GM18868 (cell line): ENCODE results near the gene PRKCA.
A peak's percentile ranks its signal among the peaks of the same experiment; 100 is the strongest.

Experiments used
- ATAC-seq: cut with Tn5 transposase; IDR thresholded peaks from one replicate; pipeline ENCODE4 v1.9.1; 2021; ENCODE audit warnings: mild to moderate bottlenecking, moderate library complexity; ENCODE audit not compliant: unreplicated experiment

The PRKCA gene

DNA sequence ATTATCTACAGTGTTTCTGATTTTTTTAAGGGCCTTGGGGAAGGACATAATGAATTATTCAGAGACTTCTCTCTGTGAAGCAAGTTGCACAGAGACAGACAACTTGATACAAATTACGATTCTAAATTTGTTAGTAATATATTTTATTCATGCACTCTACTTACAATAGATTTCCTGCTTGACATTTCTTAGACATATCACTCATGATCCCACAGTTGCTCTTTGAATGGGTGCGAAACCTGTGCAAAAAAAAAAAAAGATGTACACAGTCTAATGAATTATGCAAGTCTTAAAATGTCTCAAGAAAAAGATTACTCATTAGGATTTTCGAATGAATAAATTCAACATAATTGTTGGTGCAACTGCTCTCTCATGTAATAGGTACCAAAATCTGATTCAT, 254.8 kb downstream of the PRKCA start:
- ATAC-seq: no peak

DNA sequence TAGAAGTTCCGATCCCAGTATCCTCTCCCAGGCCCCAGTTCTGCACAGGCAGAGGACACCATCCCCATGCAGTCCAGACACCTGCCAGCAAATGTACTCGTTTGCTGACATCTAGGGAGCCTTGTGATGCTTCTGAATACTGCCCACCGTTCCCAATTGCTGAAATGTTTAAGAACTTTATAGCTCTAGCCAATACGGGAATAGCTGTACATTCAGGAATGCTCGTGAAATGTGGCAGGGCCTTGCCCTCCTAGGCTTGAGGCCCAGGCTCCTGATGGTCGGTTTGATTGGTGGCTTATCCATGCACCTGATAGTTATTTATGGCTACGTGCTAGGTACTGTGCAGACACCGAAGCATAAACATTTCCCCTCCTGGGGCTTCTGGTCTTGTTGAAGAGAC, 255.5 kb downstream of the PRKCA start:
- ATAC-seq: no peak

DNA sequence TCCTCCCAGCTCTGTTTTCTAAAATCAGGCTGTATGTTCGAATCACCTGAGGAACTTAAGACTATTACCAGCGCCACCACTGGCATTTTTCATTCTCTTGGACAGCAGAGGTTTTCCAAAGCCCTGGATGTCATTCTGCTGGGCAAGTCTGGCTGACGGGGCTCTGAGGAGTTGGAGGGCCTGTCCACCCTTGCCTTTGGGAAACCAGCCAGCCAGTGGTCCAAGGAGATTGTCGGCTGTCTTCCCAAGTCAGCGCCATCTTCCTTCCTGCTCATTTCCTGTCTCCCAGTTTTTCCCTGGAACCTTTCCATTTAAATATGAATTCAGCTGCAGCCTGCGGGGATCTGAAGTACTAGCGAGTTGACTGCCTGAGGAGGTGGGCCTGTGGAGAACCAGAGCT, 258.3 kb downstream of the PRKCA start:
- no peak for ATAC-seq

DNA sequence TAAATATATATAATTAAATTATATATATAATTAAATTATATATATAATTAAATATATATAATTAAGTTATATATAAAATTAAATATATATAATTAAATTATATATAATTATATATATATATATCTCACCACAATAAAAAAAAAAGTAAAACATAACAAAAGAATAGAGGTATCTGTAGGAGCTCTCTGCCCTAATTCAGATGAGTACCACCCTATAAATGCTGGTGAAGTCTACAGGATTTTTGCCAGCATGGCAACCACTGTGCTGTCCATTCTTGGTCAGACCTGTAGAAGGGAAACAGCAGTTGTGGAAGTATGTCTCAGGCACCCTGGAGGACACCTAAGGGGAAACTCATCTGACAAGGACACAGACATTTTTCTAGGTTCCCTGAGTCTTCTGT, 259.7 kb downstream of the PRKCA start:
- no peak for ATAC-seq

DNA sequence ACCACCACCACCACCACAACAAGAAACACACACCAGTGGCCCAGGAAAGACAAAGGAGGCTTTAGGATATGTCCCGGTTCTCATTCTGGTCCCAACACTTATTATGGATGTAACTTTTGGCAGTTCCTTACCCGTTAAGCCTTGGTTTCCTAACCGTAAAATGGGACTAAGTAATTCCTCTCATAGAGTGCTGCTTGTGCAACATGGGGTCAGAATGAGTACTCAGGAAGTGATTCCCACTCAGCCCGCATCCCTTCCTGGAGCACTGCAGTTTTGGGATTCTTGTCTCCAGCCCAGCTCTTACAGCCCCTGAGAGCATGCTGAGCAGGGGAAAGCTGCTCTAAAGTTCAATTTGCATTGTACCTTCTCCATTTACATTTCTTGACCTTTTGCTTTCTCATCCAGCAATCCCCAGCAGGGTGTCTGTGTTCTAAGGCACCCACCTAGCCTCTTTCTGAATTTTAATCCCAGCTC, 262.6 kb downstream of the PRKCA start:
- ATAC-seq: no peak

DNA sequence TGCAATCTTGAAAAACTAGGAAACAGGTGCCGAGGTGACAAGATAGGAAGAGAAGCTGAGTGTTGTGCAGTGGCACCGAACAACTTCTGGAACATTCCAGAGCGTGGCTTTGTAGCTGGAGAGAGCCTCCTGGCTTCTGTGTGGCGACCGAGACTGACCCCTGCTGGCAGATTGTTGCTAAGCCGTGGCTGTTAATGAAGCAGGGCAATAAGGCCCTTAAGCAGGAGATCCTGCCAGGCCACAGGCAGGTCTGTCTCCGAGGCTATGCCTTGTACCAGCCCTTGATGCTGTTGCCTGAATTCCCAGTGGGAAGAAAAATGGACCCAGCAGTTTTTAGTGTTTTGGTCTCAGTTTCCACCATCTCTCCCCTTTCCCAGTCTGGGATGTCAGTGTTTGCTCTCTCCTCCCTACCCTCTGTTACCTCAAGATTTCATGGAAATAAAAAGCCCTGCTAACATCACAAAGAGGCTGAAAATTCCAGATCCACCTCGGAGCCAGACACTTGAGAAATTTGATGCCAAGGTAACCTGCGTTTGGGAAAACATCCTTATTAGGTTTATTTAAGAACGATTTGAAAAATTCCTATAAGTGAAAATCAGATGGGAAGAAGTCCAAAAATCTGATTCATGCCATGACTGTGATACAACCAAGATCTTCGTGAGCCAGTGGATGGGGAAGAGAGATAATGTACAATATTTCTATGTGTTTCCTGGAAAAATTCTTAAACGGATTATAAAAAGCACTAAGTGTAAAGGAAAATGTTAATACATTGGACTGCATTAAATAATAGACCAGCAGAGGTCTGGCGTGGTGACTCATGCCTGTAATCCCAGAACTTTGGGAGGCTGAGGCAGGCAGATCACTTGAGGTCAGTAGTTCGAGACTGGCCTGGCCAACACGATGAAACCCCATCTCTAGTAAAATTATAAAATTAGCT, 265.1 kb downstream of the PRKCA start:
- ATAC-seq: peak; percentile 74

DNA sequence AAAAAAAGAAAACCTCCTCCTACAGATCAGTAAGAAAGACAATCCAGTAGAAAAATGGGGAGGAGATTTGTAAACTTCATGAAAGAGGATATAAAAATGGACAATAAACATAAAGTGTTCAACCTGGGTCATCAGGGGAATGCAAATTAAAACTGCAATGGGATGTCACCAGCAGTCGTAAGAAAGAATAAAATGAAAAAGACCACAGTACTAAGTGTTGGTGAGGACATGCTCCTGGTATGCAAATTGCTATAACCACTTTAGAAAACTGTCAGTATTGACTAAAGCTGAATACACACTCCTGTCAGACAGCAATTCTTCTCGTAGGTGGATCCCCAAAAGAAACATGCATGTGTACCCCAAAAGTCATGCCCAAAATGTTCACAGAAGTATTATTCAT, 267.2 kb downstream of the PRKCA start:
- no peak for ATAC-seq

DNA sequence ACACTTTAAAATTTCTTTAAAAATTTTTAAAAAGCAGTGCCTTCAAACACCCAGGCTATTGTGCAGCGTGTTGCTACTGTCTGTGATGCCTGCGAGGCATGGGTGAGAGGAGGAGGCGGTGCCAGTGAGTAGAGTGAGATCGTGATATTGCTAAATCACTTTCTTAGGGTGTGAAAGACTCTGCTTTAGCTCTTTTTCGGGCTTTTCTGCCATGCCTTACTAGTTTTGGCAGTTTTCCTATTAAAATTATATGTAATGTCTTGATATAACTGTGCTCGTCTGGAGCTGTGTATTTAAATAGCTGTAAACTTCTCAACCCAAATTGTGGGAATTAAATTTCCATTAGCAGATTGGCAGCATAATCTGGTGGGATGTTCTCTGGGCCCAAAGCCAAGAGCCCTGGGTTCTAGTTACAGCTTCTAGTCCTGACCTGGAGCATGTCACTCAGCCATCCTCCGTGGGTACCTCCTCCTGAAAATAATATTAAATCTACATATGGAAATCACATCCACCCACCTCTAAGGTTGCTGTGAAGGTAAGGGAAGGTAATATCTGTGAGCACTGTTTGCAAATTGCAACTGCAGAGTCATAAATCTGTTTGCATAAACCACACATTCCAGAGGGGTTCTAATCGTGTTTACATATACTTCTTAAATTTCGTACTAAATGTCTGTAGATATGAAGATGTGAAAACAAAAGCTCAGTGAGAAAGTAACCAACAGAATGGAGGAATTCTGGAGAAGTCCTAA, 268.2 kb downstream of the PRKCA start:
- no peak for ATAC-seq

DNA sequence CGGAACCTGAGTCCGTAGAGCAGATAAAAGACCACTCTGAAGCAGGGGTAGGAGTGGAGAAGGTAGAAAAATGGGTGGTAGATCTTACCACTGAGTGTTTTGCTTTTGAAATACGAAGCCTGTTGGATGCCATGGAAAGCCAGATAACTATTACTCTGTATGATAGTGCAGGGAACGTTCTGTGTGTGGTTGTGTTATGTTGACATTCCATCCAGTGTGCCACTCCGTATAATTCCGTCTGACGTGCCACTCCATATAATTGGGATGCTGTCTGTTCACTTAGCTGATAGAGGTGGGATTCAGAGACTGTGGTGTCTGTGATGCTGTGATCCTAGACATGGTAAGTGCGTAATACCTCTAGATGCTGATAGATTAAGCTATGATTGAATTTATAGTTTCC, 269.3 kb downstream of the PRKCA start:
- no peak for ATAC-seq

DNA sequence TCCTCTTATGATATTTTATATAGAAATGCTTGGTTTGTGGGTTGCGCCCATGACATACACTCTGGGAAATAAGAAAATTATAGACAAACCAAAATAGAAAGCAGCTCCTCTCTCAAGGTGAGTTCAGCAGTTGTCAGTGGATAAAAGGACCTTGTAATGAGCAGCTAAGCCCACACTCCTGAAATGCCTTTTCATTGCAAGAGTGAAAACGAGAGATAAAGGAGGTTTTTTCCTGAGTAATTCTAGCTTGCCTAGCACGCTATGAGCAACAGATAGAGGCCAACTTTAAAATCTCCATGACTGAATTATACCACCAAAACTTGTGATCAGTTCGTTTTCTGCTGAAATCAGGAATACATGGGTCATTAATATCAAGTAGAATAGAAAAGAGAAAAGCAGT, 270.7 kb downstream of the PRKCA start:
- no peak for ATAC-seq

DNA sequence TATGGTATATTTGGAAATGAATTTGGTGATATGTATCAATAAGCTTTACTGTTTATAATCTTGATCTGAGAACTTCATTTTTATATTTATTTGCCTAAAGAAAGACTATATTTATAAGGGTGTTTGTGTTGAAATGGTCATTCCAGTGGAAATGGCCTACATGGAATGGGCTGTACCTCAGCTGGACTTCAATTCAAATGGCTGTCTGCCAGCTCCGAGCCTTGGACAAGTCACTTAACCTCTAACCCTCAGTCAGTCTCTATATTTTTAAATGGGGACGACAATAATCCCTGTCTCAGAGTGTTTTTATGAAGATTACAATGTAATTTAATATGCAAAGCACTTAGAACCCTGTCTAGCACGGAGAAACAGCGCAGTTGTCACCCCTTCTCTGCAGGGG, 271.7 kb downstream of the PRKCA start:
- no peak for ATAC-seq

DNA sequence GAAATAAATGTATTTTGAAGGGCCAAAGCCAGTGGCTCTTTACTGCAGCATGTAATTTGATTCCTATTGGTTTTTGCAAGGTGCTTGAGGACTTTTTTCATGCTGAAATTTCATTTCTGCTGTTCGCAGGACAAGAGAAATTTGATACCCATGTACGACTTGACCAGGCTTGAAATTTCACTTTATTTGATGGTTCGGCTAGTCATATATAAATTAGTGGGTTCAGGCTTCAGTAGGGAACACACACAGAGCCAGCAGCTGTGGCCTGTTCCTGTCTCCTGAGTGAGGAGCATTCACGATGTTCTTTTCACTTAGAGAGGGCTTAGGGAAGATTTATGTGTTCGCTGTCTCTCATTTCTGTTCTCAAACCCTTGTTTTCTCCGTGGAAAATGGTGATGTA, 274.1 kb downstream of the PRKCA start:
- no peak for ATAC-seq

DNA sequence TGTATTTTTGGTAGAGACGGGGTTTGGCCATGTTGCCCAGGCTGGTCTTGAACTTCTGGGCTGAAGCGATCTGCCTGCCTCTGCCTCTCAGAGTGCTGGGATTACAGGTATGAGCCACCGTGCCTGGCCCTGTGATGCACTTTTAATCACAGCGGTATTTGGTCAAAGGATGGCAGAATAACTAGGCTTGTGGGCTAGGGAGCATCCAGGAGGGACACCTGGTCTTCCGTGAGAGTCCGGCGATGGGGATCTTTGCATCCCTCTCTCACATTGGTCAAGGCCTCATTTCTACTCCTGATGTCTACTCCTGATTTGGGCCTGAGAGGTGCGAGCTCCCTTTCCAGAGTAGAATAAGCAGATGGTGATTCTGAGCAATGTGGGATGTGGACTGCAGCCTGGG, 274.6 kb downstream of the PRKCA start:
- no peak for ATAC-seq

DNA sequence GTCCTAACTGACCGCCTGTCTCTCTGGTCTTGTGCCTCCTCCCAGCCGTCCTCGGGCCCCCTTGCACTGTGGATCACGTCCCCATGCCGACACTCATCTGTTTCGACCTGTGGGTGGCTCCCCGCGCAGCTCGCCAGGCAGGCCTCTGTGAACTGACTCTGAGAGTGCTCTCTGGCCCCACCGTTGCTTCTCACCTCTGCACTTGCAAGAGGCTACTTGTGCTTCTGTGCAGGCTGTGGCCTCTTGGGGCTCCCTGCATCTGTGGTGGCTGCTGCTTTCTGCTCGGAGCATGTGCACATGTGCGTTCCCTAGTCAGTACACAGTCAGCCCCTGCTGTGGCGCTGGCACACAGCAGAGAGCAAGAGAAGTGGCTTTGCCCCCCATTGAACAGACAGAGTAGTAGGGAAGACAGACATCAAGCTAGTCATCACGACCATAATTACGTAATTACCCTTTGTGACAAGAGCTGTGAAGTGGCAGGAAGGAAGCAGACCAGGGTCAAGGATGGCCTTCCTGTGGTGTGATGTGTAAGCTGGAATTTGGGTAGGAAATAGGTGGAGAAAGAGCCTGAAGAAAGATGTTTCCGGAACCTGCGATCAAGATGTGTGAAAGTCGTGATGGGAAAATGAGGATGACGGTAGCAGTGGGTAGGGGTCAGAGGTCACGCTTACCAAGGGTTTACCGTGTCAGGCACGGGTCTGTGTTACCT, 276.5 kb downstream of the PRKCA start:
- ATAC-seq: no peak

DNA sequence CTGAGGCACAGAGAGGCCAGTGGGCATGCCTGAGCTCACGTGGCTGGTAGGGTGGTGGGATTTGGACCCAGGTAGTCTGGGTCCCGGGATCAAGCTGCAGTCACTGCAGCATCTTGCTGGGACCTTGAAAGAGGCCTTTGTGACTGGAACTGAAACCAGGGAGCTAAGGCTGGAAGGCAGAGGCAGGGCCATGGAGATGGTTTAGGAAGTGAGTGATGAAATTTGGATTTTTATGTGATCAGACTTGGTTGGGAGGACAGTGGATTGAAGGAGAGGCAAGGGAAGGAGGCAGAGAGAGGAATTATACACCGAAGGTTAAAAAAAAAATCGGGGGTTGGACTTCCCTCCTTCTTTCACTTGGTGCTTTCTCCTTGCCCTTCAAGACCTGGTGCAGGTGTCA, 277.1 kb downstream of the PRKCA start:
- no peak for ATAC-seq

DNA sequence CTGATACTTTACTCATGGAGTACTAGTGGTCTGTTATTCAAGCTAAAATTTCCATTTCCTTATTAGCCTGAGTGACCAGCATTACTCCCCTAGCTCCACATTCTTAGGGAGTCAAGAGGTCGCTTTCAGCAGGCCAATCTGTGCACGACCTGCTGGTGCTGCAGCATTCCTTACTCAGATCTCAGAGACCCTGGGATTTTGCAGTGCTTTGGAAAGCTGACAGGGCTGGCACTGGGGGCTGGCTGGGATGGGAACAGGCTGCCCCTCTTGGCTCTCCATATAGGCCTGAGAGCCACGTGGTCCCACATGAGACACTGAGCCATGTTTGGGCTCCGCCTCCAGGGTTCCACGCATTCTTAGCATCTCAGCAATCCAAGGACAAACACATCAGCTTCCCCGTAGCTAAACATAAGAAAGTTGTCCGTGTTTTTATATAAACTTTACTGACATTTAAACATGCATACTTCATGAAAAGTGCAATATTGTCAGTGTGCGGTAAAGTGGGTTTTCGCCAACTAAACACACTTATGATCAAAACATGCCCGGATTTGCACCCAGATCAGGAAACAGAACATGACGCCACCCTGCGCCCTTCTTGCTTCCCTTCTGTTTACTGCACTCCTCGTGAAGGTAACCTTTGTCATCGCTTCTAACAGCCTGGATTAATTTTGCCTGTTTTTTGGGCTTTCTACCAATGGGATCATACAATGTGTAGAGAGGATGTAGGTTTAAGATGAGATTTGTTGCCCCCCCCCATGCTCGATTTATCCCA, 278.0 kb downstream of the PRKCA start:
- no peak for ATAC-seq

DNA sequence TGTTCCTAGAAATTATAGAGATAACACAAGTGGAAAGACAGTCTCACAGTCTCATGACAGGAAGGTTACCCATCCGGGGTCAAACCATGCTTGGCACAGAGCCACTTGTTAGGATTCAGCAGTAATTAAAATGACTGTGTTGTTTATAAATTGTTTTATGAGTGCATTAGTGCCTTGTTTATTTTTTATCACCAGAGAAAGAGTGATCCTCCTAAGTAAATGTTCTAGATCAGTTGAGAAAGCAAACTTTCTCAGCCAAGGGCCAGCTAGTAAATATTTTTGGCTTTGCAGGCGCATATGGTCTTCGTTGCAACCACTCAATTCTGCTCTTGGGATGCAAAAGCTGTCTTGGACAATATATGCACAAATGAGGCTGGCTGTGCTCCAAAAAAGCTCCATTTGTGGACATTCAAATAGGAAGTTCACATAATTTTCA, 278.6 kb downstream of the PRKCA start:
- no peak for ATAC-seq

DNA sequence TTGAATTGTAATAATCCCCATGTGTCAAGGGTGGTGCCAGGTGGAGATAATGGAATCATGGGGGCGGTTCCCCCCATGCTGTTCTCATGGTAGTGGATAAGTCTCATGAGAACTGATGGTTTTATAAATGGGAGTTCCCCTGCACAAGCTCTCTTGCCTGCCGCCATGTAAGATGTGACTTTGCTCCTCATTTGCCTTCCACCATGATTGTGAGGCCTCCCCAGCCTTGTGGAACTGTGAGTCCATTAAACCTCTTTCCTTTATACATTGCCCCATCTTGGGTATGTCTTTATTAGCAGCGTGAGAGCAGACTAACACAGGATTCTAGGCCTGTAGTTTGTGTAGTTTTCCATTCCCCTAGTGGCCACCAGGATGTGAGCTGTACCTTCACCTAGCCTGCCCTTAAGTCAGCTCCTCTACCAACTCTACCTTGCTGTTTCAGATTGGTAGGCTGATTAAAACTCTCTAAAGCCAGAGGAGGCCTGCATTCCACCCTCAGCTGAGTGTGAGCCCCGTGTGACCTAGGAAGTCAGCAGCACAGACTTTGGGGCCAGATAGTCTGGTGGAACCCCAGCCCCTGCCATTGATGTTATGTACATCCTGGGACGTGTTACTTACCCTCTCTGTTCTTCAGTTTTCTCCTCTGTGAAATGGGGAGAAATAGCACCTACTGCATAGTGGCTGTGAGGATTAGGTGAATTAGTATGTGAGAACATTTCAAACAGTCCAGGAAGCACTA, 280.1 kb downstream of the PRKCA start:
- ATAC-seq: no peak

DNA sequence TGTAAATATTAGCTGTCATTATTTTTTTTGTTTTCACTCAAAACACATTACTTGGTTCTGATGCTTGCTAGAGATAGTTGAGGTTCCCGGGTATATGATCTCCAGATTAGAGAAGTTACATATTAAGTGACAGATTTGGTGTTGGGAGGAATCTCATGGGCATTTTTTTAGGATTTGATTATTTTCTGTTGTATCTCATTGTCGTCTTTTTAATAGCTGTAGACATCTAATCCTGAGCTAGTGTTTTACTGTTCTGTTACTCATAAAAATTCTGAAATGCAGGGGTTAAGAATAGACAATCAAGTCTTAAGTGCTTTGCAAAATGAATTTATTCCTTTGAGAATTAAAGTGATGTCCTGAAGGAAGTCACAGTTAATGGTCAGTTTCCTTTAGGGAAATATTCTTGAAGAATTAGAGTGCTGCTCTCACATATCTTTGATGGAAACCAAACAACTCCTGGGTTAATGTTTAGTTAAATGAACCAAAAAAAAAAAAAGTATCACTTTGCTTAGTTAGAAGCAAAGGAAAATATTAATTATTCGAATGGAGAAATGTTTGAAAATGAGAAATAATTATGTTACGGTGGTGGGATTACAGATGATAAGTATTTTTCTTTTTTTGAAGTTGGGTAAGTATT, 280.8 kb downstream of the PRKCA start:
- ATAC-seq: no peak

DNA sequence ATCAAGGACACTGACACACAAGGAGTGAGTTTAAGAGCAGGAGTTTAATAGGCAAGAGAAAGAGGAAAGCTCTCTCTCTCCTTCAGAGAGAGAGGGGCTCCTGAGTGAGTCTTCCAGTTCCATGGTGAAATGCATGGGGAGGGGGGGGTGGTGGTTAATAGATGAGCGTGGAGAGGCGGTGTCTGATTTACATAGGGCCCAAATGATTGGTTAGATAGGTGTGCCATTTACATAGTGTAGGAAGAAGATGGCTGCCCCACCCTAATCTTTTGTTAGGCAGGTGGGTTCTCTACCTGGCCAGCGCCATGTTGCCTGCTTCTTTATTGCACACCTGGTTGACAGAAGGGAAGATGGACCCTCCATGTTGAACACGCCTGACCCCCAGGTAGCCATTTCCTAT, 282.5 kb downstream of the PRKCA start:
- no peak for ATAC-seq
